ENCODE results near the gene APOA4.

Gene APOA4

GRCh38 chr11:116798368-116798767 lies 24.7 kb downstream of the APOA4 start:
- no peak for DNase-seq

GRCh38 chr11:116797816-116798215 lies 25.3 kb downstream of the APOA4 start:
- no peak for DNase-seq

DNA sequence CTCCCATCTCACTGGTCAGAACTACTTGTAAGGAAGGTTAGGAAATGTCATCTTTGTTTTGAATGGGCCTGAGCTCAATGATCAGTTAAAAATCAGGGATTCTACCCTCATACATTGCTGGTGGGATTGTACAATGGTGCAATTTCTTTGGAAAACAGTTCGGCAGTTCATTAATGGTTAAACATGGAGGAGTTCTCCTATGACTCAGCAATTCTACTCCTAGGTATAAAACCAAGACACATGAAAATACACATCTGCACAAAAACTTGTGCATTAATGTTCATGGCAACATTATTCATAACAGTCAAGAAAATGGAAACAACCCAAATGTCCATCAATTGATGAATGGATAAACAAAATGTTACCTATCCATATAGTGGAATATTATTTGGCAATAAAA lies 26.6 kb downstream of the APOA4 start:
- DNase-seq = no peak

DNA sequence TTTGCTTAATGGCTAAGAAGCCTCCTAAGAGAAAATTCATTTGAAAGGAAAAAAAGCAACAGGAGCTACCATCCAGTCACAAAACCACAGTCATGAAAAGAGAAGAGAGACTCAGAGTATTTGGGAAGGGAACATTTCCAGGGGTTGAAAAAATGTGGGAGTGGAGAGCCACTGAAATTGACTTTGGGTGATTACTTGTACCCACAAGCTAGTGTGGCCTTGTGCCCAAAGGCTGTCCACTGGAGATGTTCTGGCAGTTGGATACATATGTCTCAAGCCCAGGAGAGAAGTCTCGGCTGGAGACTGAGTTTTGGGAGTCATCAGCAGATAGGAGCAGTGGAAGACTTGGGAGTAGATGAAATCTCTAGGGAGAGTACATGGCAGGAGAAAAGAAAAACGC lies 28.3 kb downstream of the APOA4 start:
- DNase-seq = no peak

GRCh38 chr11:116793772-116794097 lies 29.4 kb downstream of the APOA4 start:
- peak; percentile 16 for DNase-seq

- peak; percentile 83 for DNase-seq
Measured at GRCh38 chr11:116792869-116793771, 30.0 kb downstream of the APOA4 start.

DNA sequence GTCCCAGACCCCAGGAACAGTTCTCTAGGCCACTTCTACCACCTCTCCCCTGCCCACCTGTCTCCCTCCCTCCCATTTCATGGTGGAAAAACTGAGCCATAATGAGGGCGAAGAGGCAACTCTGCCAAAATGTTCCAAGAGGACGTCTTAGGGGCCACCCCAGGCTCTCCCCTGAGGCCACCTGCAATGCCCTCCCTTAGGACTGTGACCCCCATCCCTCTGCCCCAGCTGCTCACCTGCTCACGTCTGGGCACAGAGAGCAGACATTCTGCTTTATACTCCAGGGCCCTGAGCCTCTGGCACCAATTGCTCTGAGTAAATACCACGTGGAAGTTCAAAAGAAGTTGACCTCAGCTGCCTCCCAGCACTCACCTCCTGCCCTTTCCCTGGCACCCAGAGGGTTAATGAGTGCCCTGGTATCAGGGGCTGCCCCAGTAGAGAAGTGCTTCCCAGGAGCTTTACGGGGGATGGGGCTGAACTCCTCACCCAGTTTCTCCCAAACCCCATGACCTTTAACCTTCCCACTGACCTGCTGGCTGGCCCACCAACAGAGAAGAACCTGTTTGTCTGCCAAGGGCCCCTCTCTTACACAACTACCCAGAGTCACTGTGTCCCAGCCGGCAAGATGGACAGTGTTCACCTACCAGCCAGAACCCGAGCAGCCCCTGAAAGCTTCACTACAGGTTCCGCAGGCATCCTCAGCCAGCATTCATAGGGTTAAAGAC lies 30.8 kb downstream of the APOA4 start:
- no peak for DNase-seq

DNA sequence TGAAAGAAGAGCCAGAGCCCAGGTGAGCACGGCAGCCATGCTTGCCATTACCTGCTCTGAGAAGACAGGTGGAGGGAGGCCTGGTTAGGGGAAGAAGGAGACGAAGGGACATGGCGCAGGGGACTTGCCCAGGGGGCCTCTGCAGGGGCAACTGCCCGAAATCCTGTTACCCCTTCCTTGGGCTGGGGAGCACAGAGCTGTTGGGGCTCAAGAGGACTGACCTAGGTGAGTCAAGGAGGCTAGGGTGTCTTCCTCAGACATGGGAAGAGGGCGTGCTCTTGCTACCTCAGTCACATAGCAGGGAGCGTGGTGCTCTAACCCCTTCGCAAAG lies 31.3 kb downstream of the APOA4 start, which contains the start of gene APOA5:
Gene APOA5 (minus strand): TSS at position 67 of the 331 bp plus-strand sequence. CDS start 19 bp downstream, at position 48.
- DNase-seq = no peak

- peak; percentile 55 for DNase-seq
Measured at GRCh38 chr11:116791002-116791812, 31.9 kb downstream of the APOA4 start.

DNA sequence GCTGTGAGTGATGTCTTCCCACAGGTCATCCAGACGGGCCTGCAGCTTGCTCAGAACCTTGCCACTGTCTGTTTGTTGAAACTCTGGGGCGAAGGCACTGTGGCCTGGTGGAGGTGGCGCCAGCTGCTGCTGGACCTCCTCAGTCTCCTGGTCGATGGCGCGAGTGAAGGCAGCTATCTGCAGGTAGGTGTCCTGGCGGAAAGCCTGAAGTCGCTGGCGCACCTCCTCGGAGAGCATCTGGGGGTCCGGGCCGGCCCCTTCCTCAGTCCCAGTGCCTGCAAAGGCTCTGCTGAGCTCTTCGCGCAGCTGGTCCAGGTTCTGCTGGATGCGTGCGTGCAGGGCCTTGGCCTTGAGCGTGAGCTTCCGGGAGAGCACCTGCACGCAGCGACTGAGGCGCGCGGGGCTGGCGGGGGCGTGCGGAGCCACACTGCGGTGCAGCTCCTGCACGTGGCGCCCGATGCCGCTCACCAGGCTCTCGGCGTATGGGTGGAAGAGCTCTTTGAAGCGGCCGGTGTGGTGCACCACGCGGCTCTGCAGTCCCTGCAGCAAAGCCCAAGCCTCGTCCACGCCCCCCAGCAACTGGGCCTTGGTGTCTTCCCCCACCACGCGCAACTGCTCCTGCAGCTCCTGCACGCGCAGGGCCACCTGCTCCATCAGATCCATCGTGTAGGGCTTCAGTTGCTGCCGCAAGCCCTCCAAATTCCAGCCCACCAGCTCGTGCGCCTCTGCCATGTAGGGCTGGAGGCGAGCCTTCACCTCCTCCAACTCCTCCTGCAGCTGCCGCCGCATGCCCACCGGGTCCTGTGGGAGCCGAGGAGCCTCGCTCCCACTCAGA lies 32.7 kb downstream of the APOA4 start:
- no peak for DNase-seq

- DNase-seq = no peak
Measured at GRCh38 chr11:116788975-116789374, 34.1 kb downstream of the APOA4 start.

- DNase-seq = no peak
Measured at GRCh38 chr11:116788534-116788933, 34.6 kb downstream of the APOA4 start.

DNA sequence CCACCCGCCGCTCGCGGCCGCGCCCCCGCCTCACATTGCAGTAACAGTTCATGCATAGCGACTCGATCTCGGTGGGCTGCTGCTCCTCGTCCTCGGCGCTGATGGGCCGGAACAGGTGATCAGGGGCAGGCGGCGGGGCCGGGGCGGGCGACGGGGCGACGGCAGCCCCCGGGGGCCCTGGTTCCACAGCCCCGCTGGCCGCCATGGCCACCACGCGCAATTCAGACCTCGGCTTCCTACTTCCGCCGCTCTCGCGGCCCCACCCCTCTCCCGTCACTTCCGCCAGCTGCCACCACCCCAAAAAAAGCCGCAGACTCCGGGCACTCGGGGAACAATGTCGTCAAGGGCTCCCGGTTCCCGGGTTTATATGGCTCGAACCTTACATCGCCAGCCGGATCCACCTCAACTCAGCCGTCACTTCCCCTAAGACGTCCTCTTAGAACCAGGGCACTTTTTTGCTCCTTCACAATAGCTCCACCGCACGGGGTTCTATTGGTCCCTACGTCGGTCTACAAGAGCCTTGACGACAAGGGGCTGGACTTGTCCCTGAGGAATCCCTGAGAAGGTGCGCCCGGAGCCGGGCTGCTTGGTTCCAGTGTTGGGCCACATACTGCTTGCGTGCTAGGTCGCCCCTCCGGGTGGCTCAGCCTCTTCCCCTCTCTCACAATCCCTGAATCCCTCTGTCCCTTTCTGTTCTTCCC lies 35.2 kb downstream of the APOA4 start, which contains the start of gene ZPR1:
Gene ZPR1 (minus strand): TSS at position 238 of the 701 bp plus-strand sequence. CDS start 33 bp downstream, at position 205.
- DNase-seq = peak; percentile 66

DNA sequence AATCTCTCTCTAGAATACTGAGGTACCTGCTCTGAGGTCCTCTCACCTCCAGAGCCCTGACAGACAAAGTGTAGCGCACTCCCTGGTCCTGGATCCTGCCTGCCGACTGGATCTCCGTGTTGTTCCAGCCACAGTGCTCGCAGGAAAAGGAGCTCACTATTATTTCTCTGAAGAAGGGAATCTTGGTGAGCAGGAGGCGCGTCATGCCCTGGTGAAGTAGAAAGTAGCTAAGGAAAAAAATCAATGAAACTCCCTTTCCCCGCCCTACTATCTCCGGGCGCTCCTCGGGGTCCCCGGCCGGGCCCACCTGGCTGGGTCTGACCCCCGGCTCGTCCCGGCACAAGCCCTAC lies 35.7 kb downstream of the APOA4 start:
- DNase-seq = no peak

- DNase-seq = no peak
Measured at GRCh38 chr11:116786966-116787365, 36.1 kb downstream of the APOA4 start.

DNA sequence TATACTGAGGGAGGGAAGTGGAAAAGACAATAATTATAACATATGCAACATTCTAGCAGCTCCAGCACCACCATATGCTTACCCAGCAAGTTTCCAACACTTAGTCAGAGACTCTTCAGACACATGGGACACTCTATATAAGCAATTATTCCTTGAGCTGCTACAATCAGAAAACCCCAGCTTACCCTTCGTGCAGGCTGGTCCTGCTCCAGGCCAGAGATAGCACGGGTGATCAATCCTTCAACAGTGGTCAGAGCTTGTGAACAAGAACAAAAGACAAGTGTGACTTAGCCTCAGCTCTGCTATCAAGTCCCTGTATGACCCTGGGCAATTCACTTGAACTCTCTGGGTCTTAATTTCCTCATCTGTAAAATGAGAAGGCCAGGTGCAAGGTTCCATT lies 36.8 kb downstream of the APOA4 start:
- no peak for DNase-seq

- no peak for DNase-seq
Measured at GRCh38 chr11:116782728-116783127, 40.4 kb downstream of the APOA4 start.

DNA sequence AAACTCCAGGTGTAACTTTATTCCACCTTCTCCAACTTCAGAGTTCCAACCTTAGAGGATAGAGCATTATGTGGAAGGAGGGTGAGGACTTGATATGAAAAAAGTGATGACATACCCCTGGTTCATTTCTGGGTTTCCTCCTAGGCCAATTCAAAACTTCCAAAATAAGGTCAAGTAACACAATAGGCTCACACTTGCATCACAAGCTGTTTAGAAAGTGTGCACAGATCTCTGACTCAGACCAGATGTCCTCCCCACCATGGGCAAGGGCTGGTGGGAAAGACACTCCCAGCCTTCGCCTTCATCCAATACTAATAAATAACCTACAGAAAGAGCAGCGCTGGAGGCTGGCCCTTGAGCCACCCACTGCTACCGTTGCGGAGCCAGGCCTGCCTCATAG lies 44.5 kb downstream of the APOA4 start:
- no peak for DNase-seq

- DNase-seq = no peak
Measured at GRCh38 chr11:116777056-116777455, 46.0 kb downstream of the APOA4 start.

GRCh38 chr11:116776522-116776984 lies 46.6 kb downstream of the APOA4 start:
- DNase-seq = no peak

DNA sequence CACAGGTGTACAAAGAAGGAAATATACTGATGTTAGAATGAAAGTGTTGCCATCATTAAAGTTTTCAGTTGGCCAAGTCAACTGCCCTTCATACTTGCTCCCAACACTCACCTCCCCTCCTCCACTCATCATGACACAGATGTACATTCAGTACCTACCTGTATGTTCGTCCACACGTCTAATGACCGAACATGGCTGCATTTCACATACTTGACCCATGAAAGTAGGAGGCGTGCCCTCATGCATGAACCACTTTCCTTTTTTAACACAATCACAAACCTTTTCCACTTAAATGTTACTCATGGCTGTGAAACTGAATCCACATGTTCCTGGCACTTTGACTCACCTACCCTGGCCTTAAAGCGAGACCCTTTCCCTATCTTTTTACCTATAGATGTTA lies 47.1 kb downstream of the APOA4 start:
- no peak for DNase-seq

DNA sequence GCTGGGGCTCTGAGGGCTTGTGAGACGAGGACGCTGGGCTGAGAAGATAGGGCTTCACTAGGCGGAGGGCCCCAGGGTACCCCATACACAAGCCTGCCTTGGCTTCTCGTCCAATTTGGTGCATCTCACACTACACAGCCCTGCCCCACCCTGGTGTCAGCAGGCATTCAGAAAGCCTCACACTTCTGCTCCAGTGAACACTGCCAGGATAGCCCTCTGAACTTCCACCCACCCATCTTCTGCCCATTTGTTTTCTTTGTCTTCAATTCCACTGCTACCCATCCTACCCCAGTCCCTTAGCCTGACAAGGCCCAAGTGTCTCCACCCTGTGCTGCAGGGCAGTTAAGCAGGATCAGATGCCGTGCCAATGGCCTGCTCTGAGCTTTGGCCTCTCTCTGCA lies 48.4 kb downstream of the APOA4 start:
- no peak for DNase-seq

Data from fibroblast of skin of right biceps (primary cell).